NCI-H1694 treated with DMSO at 0.1 percent for 48 hours (cell line): ENCODE data around the gene PLEKHA1.

Experiments
- DNase-seq: peaks from one replicate; lab custom pipeline; 2025; lab: John Stamatoyannopoulos, UW

PLEKHA1 gene

GRCh38 chr10:122461729-122462532 is 87.4 kb downstream of the PLEKHA1 start:
- no peak for DNase-seq

GRCh38 chr10:122462533-122463465 is 88.3 kb downstream of the PLEKHA1 start:
- no peak for DNase-seq

DNA sequence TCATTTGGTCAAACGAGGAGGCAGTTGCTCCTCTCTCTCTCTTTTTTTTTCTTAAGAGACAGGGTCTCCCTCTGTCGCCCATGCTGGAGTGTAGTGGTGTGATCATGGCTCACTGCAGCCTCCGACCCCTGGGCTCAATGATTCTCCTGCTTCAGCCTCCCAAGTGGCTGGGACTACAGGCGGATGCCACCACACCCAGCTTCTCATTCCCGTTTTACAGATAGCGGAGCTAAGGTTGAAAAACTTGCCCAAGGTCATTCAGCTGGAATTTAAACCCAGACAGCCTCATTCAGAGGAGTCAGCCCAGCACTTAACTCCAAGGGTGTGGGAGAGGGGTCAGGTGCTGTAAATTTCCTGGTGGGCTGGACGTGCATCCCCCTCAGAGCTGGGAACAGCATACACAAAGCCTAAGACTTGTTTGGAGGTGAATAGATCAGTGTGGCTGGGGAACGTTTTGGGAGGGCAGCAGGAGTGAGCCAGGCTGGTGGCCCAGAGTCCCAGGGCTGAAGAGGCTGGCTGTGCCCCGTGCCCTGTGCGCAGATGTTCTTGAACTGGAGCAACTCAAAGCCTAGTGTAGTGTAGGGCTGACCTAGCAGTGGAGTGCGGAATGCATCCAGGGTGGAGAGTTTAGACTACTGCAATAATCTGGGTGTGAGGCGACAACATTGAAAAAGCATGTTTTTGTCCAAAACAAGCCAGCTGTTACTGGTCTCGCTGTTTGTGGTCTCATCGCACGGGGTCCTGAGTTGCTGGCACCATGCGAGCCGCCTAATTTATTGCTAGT is 89.2 kb downstream of the PLEKHA1 start:
- DNase-seq = no peak

GRCh38 chr10:122464250-122464510 is 89.7 kb downstream of the PLEKHA1 start:
- DNase-seq = no peak

GRCh38 chr10:122464586-122464985 is 90.1 kb downstream of the PLEKHA1 start:
- no peak for DNase-seq

GRCh38 chr10:122465401-122466040 is 91.0 kb downstream of the PLEKHA1 start:
- DNase-seq = peak; percentile 8

DNA sequence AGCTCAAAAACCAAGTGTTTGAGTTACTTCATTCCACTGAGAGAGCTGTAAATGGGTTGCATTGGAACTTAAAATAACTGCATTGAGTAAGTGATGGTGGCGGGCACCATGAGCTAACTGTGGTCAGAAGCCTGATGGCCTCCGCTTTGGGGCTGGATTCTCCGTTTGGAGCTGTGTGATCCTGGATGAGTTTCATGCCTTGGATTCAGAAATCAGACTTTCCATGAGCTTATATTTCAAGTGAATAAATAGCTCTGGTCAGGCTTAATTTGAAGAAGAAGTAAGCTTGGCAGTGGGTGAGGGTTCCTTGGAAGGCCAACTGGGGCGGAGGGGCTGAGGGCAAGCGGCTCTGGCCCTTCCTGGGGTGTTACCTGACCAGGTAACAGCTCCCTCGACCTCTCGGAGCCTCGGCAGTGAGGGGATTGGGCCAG is 92.5 kb downstream of the PLEKHA1 start:
- DNase-seq = no peak

- no peak for DNase-seq
Observed at GRCh38 chr10:122467701-122468100, 93.2 kb downstream of the PLEKHA1 start.

GRCh38 chr10:122468307-122468925 is 93.9 kb downstream of the PLEKHA1 start:
- DNase-seq = no peak

- no peak for DNase-seq
Observed at GRCh38 chr10:122468926-122469781, 94.6 kb downstream of the PLEKHA1 start.

DNA sequence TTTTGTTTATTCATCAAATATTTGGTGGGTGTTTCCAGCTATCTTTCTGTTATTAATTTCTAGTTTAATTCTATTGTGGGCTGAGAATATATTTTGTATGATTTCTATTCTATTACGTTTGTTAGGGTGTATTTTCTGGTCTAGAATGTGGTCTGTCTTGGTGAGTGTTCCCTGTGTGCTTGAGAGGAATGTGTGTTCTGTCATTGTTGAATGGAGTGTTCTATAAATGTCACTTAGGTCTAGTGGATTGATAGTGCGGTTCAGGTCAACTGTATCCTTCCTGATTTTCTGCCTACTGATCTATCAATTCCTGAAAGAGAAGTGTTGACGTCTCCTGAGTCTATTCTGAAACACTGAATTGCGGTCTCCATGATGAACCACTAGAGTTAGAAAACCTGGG is 95.3 kb downstream of the PLEKHA1 start:
- DNase-seq = no peak

DNA sequence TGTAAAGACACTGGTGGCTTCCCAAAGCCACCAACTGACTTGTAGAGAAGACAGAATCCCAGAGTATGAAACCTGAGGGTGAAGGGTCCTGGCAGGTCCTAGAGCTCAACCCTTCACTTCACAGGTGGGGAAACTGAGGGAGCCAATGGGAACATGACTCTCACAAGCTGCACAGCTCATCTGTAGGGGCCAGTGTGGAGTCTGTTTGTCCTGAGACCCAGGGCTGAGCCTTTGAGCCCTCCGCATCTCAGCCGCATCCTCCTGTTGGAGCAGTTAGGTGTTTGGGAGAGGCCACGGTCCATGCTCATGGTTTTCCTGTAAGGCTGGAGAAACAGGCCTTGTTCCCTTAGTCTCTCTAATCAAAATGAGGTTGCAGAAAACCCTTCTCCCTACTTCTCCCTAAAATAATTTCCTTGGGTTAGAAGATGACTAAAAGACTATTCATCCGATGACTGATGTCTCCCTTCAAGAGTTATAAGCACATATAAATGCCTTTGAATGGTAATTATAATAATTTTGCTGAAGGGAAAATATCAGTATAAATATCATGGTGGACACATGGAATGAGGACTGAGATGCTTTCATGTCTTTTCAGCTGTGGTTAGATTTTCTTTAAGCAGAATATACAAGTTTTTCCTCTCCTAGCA is 97.1 kb downstream of the PLEKHA1 start:
- DNase-seq = no peak

DNA sequence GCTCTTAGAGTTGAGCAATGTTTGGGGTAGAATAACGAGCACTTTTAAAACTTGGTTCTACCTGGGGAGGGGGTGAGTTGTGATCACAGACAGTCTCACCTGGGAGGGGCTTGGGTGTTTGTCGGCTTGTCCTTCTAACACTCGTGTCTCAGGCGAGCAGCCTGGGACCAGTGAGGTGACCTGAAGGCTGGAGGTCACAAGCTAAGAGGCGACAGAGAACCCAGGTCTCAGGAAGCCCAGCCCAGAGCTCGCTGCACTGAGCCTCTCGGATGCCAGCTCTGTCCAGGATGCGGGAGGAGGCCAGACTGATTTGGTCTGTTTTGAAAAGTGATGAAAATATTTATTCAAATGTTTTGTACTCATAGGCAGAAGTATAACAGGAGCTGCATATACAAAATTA is 98.6 kb downstream of the PLEKHA1 start:
- no peak for DNase-seq

DNA sequence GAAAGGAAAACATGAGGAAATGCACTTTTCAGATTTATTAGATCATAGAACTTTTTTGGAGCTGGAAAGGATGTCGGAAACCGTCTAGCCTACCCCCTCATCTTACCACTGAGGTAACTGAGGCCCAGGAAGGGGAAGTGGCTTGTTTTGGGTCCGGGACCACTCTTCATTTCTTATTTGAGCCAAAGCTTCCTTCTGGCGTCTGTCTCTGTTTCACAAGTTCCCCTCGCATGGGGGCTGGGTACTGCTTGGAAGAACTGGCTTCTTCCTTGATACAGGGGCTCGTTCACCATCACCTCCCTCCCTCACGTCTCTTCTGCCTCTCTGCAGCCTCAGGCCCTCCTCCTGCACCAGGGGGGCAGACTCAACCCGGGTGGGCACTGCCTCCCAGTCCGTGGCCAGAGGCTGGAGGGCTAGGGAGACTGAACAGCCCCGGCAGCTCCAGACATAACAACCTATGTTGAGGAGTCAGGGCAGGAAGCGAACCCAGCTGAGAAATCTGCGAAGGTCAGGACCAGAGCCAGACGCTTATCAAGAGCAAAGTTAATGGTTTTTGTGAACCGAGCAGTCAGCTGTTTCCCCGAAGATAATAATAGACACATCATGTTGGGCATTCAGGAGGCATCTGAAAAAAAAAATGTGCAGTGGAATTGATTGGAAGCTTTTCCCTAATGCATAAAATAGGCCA is 99.8 kb downstream of the PLEKHA1 start:
- no peak for DNase-seq

- DNase-seq = no peak
Observed at GRCh38 chr10:122475100-122475499, 100.6 kb downstream of the PLEKHA1 start.

GRCh38 chr10:122475591-122476332 is 101.3 kb downstream of the PLEKHA1 start:
- no peak for DNase-seq

GRCh38 chr10:122476333-122476695 is 101.8 kb downstream of the PLEKHA1 start:
- DNase-seq = no peak

- DNase-seq = no peak
Observed at GRCh38 chr10:122477436-122477835, 102.9 kb downstream of the PLEKHA1 start.

GRCh38 chr10:122478971-122479370 is 104.5 kb downstream of the PLEKHA1 start:
- no peak for DNase-seq
